NCI-H128 (cell line): ENCODE measurements around the gene HDGFL1.

Experiments used
- DNase-seq: peaks from one replicate; lab custom pipeline; 2025; ENCODE audit not compliant: unreplicated experiment; lab: John Stamatoyannopoulos, UW

The HDGFL1 gene

GRCh38 chr6:22569281-22570184 is at the start of gene HDGFL1:
HDGFL1 (plus strand) TSS chr6:22569566; CDS start chr6:22569576, 10 bp downstream.
- DNase-seq: no peak

DNA sequence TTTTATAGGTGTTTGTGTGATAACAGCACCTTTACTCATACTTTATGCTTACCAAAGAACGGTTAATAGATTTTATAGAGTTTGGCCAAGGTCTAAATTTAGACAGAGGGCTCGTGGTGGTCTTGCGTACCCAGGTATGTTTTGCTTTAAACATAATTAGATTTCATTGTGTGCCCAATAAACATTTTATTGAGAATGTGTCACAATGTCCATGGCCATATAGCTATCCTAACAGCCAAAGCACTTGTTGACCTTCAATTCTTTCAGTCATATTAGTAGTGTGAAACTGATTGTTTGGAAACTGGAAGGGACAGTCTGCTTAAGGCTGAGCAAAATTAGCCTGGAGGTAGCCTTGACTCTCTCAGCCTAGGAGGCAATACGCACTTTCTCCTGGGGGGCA is 48.3 kb upstream of the HDGFL1 start:
- DNase-seq: no peak

GRCh38 chr6:22526736-22527135 is 42.6 kb upstream of the HDGFL1 start:
- no peak for DNase-seq

GRCh38 chr6:22529866-22530265 is 39.5 kb upstream of the HDGFL1 start:
- no peak for DNase-seq

- no peak for DNase-seq
Measured at GRCh38 chr6:22530506-22530905, 38.9 kb upstream of the HDGFL1 start.

DNA sequence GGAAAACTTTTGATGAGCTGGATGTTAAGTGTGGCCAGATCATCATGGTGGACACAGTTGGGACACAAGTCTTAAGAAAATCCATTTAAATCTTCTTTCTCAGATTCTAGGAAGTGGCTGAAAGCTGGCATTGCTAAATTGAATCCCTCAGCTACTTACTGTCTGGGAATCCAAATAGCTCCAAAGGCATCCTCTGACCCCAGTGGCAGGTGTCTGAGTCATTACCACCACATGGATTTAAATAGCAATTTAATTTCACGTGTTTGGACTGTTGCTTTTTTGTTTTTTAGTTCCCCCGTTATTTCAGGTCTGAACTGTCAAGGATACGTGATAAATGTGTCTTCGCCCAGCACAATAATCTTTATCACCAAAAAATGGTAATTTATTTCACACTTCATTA is 33.2 kb upstream of the HDGFL1 start:
- no peak for DNase-seq

GRCh38 chr6:22544476-22544875 is 24.9 kb upstream of the HDGFL1 start:
- DNase-seq: no peak

- DNase-seq: no peak
Measured at GRCh38 chr6:22545051-22545450, 24.3 kb upstream of the HDGFL1 start.

DNA sequence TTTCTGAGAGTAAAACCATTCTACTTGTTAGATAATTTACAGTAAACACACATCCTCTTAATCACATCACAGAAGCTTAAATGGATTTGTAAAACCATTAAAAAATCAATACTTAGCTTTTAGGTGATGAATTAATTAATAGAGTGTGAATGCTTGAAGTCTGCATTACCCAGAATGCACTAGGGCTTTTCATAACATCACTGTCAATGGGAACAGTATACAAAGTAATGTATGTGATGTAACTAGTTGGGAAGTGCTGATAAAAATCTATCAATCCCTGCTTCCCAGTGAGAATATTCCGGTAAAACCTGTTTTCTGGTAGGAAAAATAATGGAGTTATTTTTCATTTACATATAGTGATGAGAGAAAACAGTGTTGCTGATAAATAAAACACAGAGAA is 23.1 kb upstream of the HDGFL1 start:
- DNase-seq: no peak

GRCh38 chr6:22550971-22551670 is 18.2 kb upstream of the HDGFL1 start:
- DNase-seq: no peak

DNA sequence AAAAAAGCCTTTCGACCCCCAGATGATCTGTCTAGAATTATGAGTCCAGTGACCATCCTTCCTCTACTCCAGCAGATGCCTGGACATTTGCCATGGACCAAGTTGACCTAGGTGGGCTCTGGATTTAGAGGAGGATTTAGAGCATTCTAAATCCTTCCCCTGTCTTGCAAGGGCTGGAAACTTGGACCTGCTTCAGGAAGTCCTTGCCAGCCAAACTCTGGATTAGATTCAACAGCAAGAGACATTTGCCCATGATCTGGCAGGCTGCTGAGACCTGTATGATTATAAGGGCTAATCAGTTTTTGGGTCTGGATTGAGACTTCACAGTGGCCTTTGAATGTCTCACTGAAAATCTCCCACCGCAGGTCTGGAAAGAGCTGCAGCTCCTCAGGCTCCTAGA is 13.1 kb upstream of the HDGFL1 start:
- no peak for DNase-seq

DNA sequence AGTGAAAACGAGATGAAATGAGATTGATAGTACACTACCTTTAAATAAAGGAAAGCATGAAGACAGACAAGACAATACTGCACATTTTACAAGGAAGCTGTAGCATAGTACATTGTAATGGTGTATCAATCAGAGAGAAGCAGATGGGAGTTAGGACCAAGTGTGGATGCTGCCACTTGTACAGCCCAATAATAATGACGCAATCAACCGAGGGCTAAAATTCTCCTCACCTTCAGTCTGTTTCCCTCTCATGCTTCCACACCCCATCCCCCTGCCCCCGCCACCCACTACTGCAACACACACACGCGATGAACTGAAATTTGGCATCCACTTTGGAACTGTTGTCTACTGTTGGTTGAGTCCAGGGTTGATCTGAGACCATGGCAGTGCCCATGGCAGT is 12.4 kb upstream of the HDGFL1 start:
- no peak for DNase-seq

- DNase-seq: no peak
Measured at GRCh38 chr6:22558288-22558882, 11.0 kb upstream of the HDGFL1 start.

- DNase-seq: no peak
Measured at GRCh38 chr6:22568854-22569253, 512 bp upstream of the HDGFL1 start.

- DNase-seq: no peak
Measured at GRCh38 chr6:22570185-22570551, 802 bp downstream of the HDGFL1 start.

DNA sequence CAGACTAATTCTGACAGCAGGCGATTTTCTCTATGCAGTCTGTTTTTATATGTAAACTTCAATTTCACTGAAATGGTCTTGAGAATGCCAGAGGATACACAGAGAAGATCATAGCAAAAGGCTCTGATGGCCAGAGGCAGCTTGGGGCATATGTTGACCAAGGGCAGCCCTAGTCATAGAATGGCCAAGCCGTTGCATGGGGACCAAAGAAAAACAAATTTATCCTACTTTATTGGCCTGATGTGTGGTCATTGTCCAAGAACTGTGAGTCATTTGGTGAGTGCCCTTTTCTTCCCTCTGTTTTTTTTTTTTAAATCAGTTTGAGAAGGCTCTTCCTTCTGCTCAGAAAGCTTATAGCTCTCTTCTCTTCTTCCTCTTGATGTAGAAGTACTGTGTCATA is 5.8 kb downstream of the HDGFL1 start:
- DNase-seq: no peak

DNA sequence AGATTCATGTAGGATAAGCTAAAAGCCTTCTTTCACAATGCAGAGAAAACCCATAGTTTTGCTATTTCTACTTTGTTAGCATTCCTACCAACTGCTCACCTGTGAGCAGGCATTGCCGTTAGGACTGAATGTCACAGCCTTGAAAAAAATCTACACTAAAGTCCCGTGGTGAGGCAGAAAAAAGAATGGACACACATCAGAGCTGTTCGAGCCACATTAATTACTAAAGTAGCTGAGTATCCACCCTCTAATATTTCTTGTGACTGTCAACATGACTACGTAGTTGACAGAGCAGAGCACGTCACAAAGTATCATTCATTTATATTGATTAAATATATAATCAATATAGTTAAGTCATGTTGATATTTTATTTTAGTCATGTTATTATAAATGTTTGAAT is 10.1 kb downstream of the HDGFL1 start:
- DNase-seq: no peak

DNA sequence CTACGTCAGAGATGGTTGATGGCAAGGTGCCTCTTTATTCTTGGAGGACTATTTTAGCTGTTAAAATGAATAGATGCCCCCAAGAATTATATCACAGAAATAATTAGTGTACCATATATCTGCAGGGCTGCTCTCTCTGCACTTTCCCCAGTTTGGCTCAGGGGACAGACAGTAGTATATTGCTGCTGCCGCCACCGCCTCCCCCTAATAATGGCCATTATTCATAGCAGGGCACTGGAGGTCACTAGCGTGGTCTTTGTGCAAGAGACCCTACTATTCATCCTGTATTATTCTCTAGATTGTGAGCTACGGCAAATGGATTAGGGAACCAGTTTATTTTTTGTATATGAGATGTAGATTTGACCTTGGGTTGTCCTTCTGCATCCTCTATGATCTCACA is 11.0 kb downstream of the HDGFL1 start:
- no peak for DNase-seq

- no peak for DNase-seq
Measured at GRCh38 chr6:22582417-22583205, 13.2 kb downstream of the HDGFL1 start.

DNA sequence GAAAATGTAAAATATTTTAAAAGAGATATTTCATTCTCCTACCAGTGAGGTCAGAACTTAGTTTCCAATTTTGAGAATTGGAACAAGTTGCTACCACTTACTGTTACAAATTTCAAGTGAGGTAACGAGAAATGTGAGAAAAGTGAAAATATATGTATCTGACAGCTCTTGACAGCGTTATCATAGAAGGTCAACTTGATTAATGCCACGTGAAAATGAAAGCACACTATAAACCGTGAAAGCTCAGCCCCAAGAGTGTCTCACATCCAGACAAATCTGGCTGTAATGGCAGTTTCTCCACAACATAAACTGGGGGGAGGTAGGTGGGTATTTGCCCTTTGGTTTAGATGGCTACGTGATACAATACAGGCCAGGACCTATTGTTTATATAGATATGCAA is 13.9 kb downstream of the HDGFL1 start:
- no peak for DNase-seq

DNA sequence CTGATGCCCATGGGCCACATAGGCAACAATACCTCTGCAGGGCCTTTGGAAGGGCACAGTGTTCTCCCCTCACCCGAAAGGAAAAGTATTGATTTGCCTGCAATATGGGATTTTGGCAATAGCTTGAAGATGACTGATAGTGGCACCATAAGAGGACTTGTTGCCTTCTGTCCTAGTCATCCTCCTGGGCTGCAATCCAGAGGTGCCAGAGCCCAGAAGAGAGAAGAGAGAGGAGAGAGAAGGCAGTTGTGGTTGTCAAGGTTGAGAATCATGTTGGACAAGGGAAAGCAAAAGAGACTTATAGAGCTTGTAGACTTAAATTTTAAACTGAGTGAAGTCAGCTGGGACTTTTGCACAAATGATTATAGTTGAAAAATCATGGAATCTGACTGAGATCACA is 14.6 kb downstream of the HDGFL1 start:
- DNase-seq: no peak
